ENCODE measurements around the gene ASTN1. TPM values are rescaled to one million over a fixed set of nuclear protein-coding genes. Genes with fewer than 3 reads are reported as not detected.
A peak's percentile ranks its signal among the peaks of the same experiment; 100 is the strongest.

Gene ASTN1
- total and polyA plus RNA-seq, 9 donors, result 3.8 to 8.5 (median 6.2) TPM

- 92% methylated on average over 10 of the region's 12 CpGs for WGBS (ENCODE audit: insufficient coverage)
- Histone ChIP-seq H3K27me3 (ENCODE audit: control insufficient read depth, insufficient read depth, low read length) (no peaks in the 10 kb centered on the region), H3K27ac (ENCODE audit: low read length) (no peak overlapping the region), H3K4me3 (ENCODE audit: low read length) (no peak overlapping the region), H3K4me1 (ENCODE audit: control insufficient read depth, insufficient read depth, low read length) (peaks cover 8% of the 10 kb centered on the region), H3K36me3 (ENCODE audit: control insufficient read depth, insufficient read depth, low read length) (no peaks in the 10 kb centered on the region), H3K9me3 (replicated peaks; ENCODE audit: control insufficient read depth, low read depth, low read length) (no peaks in the 10 kb centered on the region)
- DNase-seq, result no peak
Measured at GRCh38 chr1:177017287-177017852, 147.1 kb downstream of the ASTN1 start.

DNA sequence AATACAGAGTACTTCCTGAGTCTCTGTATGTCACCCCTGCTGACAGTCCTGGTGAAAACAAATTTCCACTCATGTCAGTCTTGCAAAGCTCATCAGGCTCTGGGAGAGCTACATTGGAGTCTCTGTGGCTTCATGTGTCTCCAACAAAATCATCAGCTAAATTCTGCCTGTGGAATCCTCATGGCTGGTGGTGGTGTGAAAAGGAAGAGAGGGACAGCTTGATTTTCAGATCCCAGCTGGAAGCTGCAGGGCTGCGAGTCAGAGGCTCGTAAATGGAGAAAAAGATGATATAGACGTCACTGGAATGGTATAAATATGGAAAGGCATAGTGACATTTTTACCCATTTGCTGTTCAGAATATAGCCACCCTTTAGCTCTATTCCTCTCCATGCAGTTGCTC, 150.2 kb downstream of the ASTN1 start:
- Histone ChIP-seq H3K4me3 (ENCODE audit: low read length) (no peak overlapping the region), H3K27ac (ENCODE audit: low read length) (no peak overlapping the region), H3K27me3 (ENCODE audit: control insufficient read depth, insufficient read depth, low read length) (no peaks in the 10 kb centered on the region), H3K4me1 (ENCODE audit: control insufficient read depth, insufficient read depth, low read length) (no peaks in the 10 kb centered on the region), H3K36me3 (ENCODE audit: control insufficient read depth, insufficient read depth, low read length) (no peaks in the 10 kb centered on the region), H3K9me3 (replicated peaks; ENCODE audit: control insufficient read depth, low read depth, low read length) (no peaks in the 10 kb centered on the region)
- DNase-seq, result no peak
- no CpG with 5 or more reads among the region's 3 CpGs for WGBS (ENCODE audit: insufficient coverage)

- Histone ChIP-seq H3K4me1 (ENCODE audit: control insufficient read depth, insufficient read depth, low read length) (no peaks in the 10 kb centered on the region), H3K9me3 (replicated peaks; ENCODE audit: control insufficient read depth, low read depth, low read length) (no peaks in the 10 kb centered on the region), H3K27ac (ENCODE audit: low read length) (no peak overlapping the region), H3K27me3 (ENCODE audit: control insufficient read depth, insufficient read depth, low read length) (no peaks in the 10 kb centered on the region), H3K36me3 (ENCODE audit: control insufficient read depth, insufficient read depth, low read length) (no peaks in the 10 kb centered on the region), H3K4me3 (ENCODE audit: low read length) (no peak overlapping the region)
- no peak for DNase-seq
- WGBS (ENCODE audit: insufficient coverage), result no CpG with 5 or more reads among the region's 2 CpGs
Measured at GRCh38 chr1:177012342-177012925, 152.1 kb downstream of the ASTN1 start.

DNA sequence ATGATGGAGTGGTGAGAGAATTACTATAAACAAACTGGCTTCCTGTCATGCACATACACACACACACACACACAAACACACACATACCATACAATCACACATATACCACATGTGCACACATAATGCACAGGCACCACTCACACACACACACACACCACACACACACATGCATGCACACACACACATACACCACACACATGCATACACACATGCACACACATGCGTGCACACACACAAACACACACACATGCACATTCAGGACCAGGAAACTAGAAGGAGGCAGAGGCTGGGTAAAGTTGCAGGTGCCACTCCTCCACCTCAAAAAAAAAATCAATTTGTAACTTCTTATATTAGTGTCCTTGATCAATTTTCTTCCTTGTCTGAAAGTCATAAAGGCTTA, 153.0 kb downstream of the ASTN1 start:
- no peaks in the 10 kb centered on the region for H3K27me3 ChIP-seq (ENCODE audit: control insufficient read depth, insufficient read depth, low read length)
- no peaks in the 10 kb centered on the region for H3K4me1 ChIP-seq (ENCODE audit: control insufficient read depth, insufficient read depth, low read length)
- WGBS (ENCODE audit: insufficient coverage), result no CpG with 5 or more reads among the region's 1 CpG
- H3K4me3 ChIP-seq (ENCODE audit: low read length), result no peak overlapping the region
- no peak for DNase-seq
- H3K36me3 ChIP-seq (ENCODE audit: control insufficient read depth, insufficient read depth, low read length), result no peaks in the 10 kb centered on the region
- no peak overlapping the region for H3K27ac ChIP-seq (ENCODE audit: low read length)
- no peaks in the 10 kb centered on the region for H3K9me3 ChIP-seq (replicated peaks; ENCODE audit: control insufficient read depth, low read depth, low read length)

DNA sequence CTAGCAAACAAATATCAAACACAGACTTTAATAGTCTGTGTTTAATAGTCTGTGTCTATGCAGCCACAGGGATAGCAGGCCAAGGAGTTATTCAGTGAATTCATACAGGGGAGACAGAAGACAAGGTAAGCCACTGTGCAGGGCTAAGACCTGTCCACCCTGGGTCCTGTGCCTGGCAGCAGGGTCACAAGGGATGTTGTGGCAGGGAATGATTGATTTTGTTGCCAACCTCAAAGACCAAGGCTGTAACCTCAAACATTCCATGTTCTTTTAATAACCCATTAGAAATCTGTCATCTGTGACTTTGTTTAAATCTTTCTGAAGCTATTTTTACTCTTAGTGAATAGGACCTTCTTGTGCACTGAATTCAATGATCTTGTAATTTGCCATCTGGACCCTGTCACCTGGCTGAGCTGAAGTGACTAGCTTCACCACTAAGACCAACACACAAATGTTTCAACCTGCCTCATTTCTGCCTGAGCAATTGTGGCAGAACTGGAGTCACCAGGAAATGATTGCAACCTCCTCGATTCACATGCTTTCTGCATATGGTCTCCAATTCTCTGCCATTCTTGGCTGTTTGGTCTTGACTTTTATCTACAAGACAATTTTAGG, 154.2 kb downstream of the ASTN1 start:
- Histone ChIP-seq H3K36me3 (ENCODE audit: control insufficient read depth, insufficient read depth, low read length) (no peaks in the 10 kb centered on the region), H3K27ac (ENCODE audit: low read length) (no peak overlapping the region), H3K4me1 (ENCODE audit: control insufficient read depth, insufficient read depth, low read length) (no peaks in the 10 kb centered on the region), H3K9me3 (replicated peaks; ENCODE audit: control insufficient read depth, low read depth, low read length) (no peaks in the 10 kb centered on the region), H3K4me3 (ENCODE audit: low read length) (no peak overlapping the region), H3K27me3 (ENCODE audit: control insufficient read depth, insufficient read depth, low read length) (no peaks in the 10 kb centered on the region)
- no peak for DNase-seq
- no CpG with 5 or more reads among the region's 1 CpG for WGBS (ENCODE audit: insufficient coverage)

GRCh38 chr1:177008653-177009052, 155.9 kb downstream of the ASTN1 start:
- no peaks in the 10 kb centered on the region for H3K27me3 ChIP-seq (ENCODE audit: control insufficient read depth, insufficient read depth, low read length)
- 56% methylated on average over 1 of the region's 3 CpGs for WGBS (ENCODE audit: insufficient coverage)
- H3K36me3 ChIP-seq (ENCODE audit: control insufficient read depth, insufficient read depth, low read length), result no peaks in the 10 kb centered on the region
- no peak overlapping the region for H3K27ac ChIP-seq (ENCODE audit: low read length)
- H3K4me3 ChIP-seq (ENCODE audit: low read length), result no peak overlapping the region
- no peaks in the 10 kb centered on the region for H3K4me1 ChIP-seq (ENCODE audit: control insufficient read depth, insufficient read depth, low read length)
- H3K9me3 ChIP-seq (replicated peaks; ENCODE audit: control insufficient read depth, low read depth, low read length), result no peaks in the 10 kb centered on the region
- no peak for DNase-seq

DNA sequence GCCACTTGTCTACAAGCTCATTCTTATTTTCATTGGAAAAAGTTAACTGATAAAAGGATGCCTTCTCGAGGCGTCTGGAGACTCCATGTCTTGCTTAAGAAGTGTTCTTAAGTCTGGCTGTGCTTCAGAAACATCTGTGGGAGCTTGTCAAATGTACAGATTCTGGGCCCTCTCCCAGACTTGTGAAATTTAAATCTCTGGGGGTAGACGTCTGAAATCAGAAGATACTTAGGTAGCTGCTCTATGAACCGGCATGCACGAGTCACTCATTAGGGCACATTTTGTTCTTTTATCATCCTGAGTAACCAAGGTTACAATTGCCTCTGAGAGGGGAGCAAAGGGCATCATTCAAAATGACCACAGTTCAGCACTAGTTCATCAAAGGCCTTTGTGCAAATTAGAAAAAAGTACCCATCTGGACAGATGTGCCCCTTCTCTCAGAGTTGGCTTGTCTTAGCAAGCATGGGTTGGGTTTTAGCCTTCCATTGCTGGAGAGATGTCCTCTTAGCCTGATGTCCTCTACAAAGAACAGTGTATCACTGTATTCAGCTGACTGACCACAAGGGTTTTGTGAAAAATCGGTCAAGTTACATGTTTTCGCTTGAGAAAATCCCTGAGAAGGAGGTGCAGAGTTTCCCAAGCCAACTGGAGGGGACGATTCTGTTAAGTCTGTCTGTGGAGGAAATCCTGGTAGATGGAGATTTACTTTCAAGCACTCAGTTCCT, 156.9 kb downstream of the ASTN1 start:
- WGBS (ENCODE audit: insufficient coverage), result 20% methylated on average over 4 of the region's 8 CpGs
- peak; percentile 64 for DNase-seq

DNA sequence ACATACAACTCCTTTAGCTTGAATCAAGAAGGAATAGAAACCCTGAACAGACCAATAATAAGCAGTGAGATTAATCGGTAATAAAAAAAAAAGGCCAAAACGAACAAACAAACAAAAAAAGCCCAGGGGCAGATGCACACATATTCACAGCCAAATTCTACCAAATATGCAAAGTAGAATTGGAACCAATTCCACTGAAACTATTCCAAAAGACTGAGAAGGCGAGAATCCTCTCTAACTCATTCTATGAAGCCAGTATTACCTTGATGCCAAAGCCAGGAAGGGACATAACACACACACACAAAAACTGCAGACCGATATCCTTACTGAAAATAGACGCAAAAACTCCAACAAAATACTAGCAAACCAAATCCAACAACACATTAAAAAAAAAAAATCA, 161.6 kb downstream of the ASTN1 start:
- 74% methylated on average over 2 of the region's 5 CpGs for WGBS (ENCODE audit: insufficient coverage)
- no peak for DNase-seq

More for the DNA sequence above, 156.9 kb downstream of the ASTN1 start:
- no peaks in the 10 kb centered on the region for H3K36me3 ChIP-seq (ENCODE audit: control insufficient read depth, insufficient read depth, low read length)
- H3K27me3 ChIP-seq (ENCODE audit: control insufficient read depth, insufficient read depth, low read length), result no peaks in the 10 kb centered on the region
- H3K4me1 ChIP-seq (ENCODE audit: control insufficient read depth, insufficient read depth, low read length), result no peaks in the 10 kb centered on the region
- no peak overlapping the region for H3K4me3 ChIP-seq (ENCODE audit: low read length)
- H3K27ac ChIP-seq (ENCODE audit: low read length), result no peak overlapping the region
- H3K9me3 ChIP-seq (replicated peaks; ENCODE audit: control insufficient read depth, low read depth, low read length), result no peaks in the 10 kb centered on the region

GRCh38 chr1:177001556-177001955, 163.0 kb downstream of the ASTN1 start:
- Histone ChIP-seq H3K4me1 (ENCODE audit: control insufficient read depth, insufficient read depth, low read length) (no peaks in the 10 kb centered on the region), H3K27ac (ENCODE audit: low read length) (no peak overlapping the region), H3K36me3 (ENCODE audit: control insufficient read depth, insufficient read depth, low read length) (no peaks in the 10 kb centered on the region), H3K27me3 (ENCODE audit: control insufficient read depth, insufficient read depth, low read length) (no peaks in the 10 kb centered on the region), H3K4me3 (ENCODE audit: low read length) (no peak overlapping the region), H3K9me3 (replicated peaks; ENCODE audit: control insufficient read depth, low read depth, low read length) (no peaks in the 10 kb centered on the region)
- no CpG with 5 or more reads among the region's 2 CpGs for WGBS (ENCODE audit: insufficient coverage)
- DNase-seq, result no peak

More for the DNA sequence above, 161.6 kb downstream of the ASTN1 start:
- H3K27me3 ChIP-seq (ENCODE audit: control insufficient read depth, insufficient read depth, low read length), result no peaks in the 10 kb centered on the region
- H3K9me3 ChIP-seq (replicated peaks; ENCODE audit: control insufficient read depth, low read depth, low read length), result no peaks in the 10 kb centered on the region
- H3K4me1 ChIP-seq (ENCODE audit: control insufficient read depth, insufficient read depth, low read length), result no peaks in the 10 kb centered on the region
- H3K27ac ChIP-seq (ENCODE audit: low read length), result no peak overlapping the region
- no peaks in the 10 kb centered on the region for H3K36me3 ChIP-seq (ENCODE audit: control insufficient read depth, insufficient read depth, low read length)
- no peak overlapping the region for H3K4me3 ChIP-seq (ENCODE audit: low read length)

DNA sequence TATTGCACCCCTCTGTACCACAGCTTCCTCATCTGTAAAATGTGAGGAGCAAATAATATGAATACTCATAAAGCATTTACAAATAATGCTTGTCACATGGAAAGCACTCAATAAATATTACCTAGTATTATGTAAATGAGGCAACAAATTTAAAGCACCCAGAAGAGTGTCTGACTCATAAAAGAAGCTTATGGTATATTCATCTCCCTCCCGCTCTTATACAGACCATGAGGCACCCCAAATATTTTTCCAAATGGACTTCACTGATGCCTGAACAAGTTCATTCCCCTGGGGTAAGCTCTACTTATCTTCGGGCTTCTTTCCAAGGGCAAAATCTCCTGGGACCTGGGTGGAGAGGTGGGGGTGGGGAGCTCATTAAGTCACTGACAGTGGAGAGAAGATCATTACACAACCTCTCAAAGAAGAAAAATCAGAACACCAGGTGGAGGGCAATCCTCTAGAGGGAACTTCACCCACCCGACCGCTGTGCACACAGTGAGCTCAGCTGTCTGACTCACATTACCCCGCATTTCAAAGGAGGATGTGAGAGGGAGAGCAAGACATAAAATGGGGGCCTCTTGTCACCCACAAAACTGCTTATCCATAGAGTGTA, 166.2 kb downstream of the ASTN1 start:
- H3K4me1 ChIP-seq (ENCODE audit: control insufficient read depth, insufficient read depth, low read length), result no peaks in the 10 kb centered on the region
- no peaks in the 10 kb centered on the region for H3K36me3 ChIP-seq (ENCODE audit: control insufficient read depth, insufficient read depth, low read length)
- DNase-seq, result no peak
- WGBS (ENCODE audit: insufficient coverage), result 73% methylated on average over 2 of the region's 5 CpGs
- H3K9me3 ChIP-seq (replicated peaks; ENCODE audit: control insufficient read depth, low read depth, low read length), result no peaks in the 10 kb centered on the region
- H3K27ac ChIP-seq (ENCODE audit: low read length), result no peak overlapping the region
- H3K27me3 ChIP-seq (ENCODE audit: control insufficient read depth, insufficient read depth, low read length), result no peaks in the 10 kb centered on the region
- H3K4me3 ChIP-seq (ENCODE audit: low read length), result no peak overlapping the region
